Activated T-cell treated with anti-CD3 and anti-CD28 coated beads for 1 hour (primary cell): ENCODE data around the gene DCLK1.

Source experiments
- DNase-seq: peaks from one replicate; pipeline ENCODE4 v3.0.0-alpha.2; 2020; ENCODE audit warnings: low read depth

DCLK1 gene

GRCh38 chr13:36038785-36039555 lies 92.2 kb downstream of the DCLK1 start:
- no peak for DNase-seq

- no peak for DNase-seq
Measured at GRCh38 chr13:36033035-36033434, 98.1 kb downstream of the DCLK1 start.

- no peak for DNase-seq
Measured at GRCh38 chr13:36031490-36031889, 99.7 kb downstream of the DCLK1 start.

- no peak for DNase-seq
Measured at GRCh38 chr13:36030670-36031331, 100.4 kb downstream of the DCLK1 start.

GRCh38 chr13:36029166-36029565 lies 102.0 kb downstream of the DCLK1 start:
- DNase-seq = no peak

GRCh38 chr13:36028359-36029025 lies 102.7 kb downstream of the DCLK1 start:
- no peak for DNase-seq

GRCh38 chr13:36026531-36026930 lies 104.7 kb downstream of the DCLK1 start:
- no peak for DNase-seq

GRCh38 chr13:36014763-36015162 lies 116.4 kb downstream of the DCLK1 start:
- no peak for DNase-seq

GRCh38 chr13:36006894-36007675 lies 124.1 kb downstream of the DCLK1 start:
- DNase-seq = no peak

GRCh38 chr13:36006347-36006746 lies 124.8 kb downstream of the DCLK1 start:
- DNase-seq = no peak

GRCh38 chr13:36001561-36001960 lies 129.6 kb downstream of the DCLK1 start:
- DNase-seq = no peak

- no peak for DNase-seq
Measured at GRCh38 chr13:36000028-36000427, 131.2 kb downstream of the DCLK1 start.

- no peak for DNase-seq
Measured at GRCh38 chr13:35996360-35996759, 134.8 kb downstream of the DCLK1 start.

GRCh38 chr13:35995136-35995535 lies 136.0 kb downstream of the DCLK1 start:
- DNase-seq = no peak

GRCh38 chr13:35994131-35994966 lies 136.8 kb downstream of the DCLK1 start:
- no peak for DNase-seq

GRCh38 chr13:35993686-35994085 lies 137.5 kb downstream of the DCLK1 start:
- no peak for DNase-seq

GRCh38 chr13:35992964-35993363 lies 138.2 kb downstream of the DCLK1 start:
- DNase-seq = no peak

- no peak for DNase-seq
Measured at GRCh38 chr13:35990196-35990595, 141.0 kb downstream of the DCLK1 start.

- no peak for DNase-seq
Measured at GRCh38 chr13:35988648-35989081, 142.5 kb downstream of the DCLK1 start.

GRCh38 chr13:35987572-35988513 lies 143.3 kb downstream of the DCLK1 start:
- DNase-seq = no peak
